SU-DHL-6 (cell line): ENCODE measurements around the gene NAA40.

Experiments used
- CTCF ChIP-seq: fragments of 200-600 bp; sonication (generic); IDR thresholded peaks from one replicate; pipeline ENCODE4 v1.5.1; 2017; ENCODE audit warnings: antibody characterized with exemption, mild to moderate bottlenecking, low read length, moderate library complexity; ENCODE audit not compliant: insufficient read depth, poor library complexity, severe bottlenecking
- EZH2phosphoT487 ChIP-seq: fragments of 200-600 bp; sonication (generic), shearing (Covaris generic); conservative IDR thresholded peaks from 2 replicates; pipeline ENCODE4 v1.6.1; 2018; ENCODE audit warnings: mild to moderate bottlenecking, antibody characterized with exemption, low read length, moderate library complexity, mixed read lengths

- TF ChIP-seq CTCF (no peak), EZH2phosphoT487 (no peak)
These were observed 29.0 kb upstream of the NAA40 start for GRCh38 chr11:63909591-63910506.
